ENCODE results near the gene DNAJB8. TPM values are rescaled to one million over a fixed set of nuclear protein-coding genes. Genes with fewer than 3 reads are reported as not detected.

Gene DNAJB8
- total RNA-seq, 4 donors from 2014 or later, result not detected

- intact Hi-C loops (cut with DNase I; ENCODE audit: low total_unique reads), result no loop called here
- WGBS, 2 donors, result 74 to 93% methylated on average over 8 of the region's 8 CpGs
- H3K4me3 ChIP-seq (ENCODE audit: low read depth, poor library complexity, severe bottlenecking), result no peak overlapping the region
- no peak for DNase-seq (ENCODE audit: low spot score in 2 of 2)
- TF ChIP-seq POLR2A (IDR thresholded peaks at IDR 0.05) (no peak), CTCF (IDR thresholded peaks at IDR 0.05) (no peak)
Observed at GRCh38 chr3:128475355-128475754, 8.7 kb upstream of the DNAJB8 start.

GRCh38 chr3:128473737-128474136 is 7.0 kb upstream of the DNAJB8 start:
- WGBS, 2 donors, result 57 to 62% methylated on average over 4 of the region's 4 CpGs

GRCh38 chr3:128473180-128473519 is 6.5 kb upstream of the DNAJB8 start:
- no peak for TF ChIP-seq CTCF (IDR thresholded peaks at IDR 0.05)
- no peak for TF ChIP-seq POLR2A (IDR thresholded peaks at IDR 0.05)
- WGBS, 2 donors, result 36 to 42% methylated on average over 6 of the region's 6 CpGs
- no peak overlapping the region for H3K4me3 ChIP-seq (ENCODE audit: low read depth, poor library complexity, severe bottlenecking)
- intact Hi-C loops (cut with DNase I; ENCODE audit: low total_unique reads), result no loop called here
- DNase-seq (ENCODE audit: low spot score in 2 of 2), result no peak

More at GRCh38 chr3:128473737-128474136, 7.0 kb upstream of the DNAJB8 start:
- no peak for DNase-seq (ENCODE audit: low spot score in 2 of 2)
- TF ChIP-seq CTCF (IDR thresholded peaks at IDR 0.05) (no peak), POLR2A (IDR thresholded peaks at IDR 0.05) (no peak)
- intact Hi-C loops (cut with DNase I; ENCODE audit: low total_unique reads), result no loop called here
- no peak overlapping the region for H3K4me3 ChIP-seq (ENCODE audit: low read depth, poor library complexity, severe bottlenecking)

- WGBS, 2 donors, result 72 to 76% methylated on average over 6 to 13 of the region's 13 CpGs
- DNase-seq (ENCODE audit: low spot score in 2 of 2), result no peak
Observed at GRCh38 chr3:128472449-128473179, 5.9 kb upstream of the DNAJB8 start.

GRCh38 chr3:128471720-128472119 is 5.0 kb upstream of the DNAJB8 start:
- TF ChIP-seq POLR2A (IDR thresholded peaks at IDR 0.05) (no peak), CTCF (IDR thresholded peaks at IDR 0.05) (no peak)
- H3K4me3 ChIP-seq (ENCODE audit: low read depth, poor library complexity, severe bottlenecking), result no peak overlapping the region
- DNase-seq (ENCODE audit: low spot score in 2 of 2), result no peak
- 73 to 76% methylated on average over 3 of the region's 3 CpGs for WGBS, 2 donors
- intact Hi-C loops (cut with DNase I; ENCODE audit: low total_unique reads), result no loop called here

More at GRCh38 chr3:128472449-128473179, 5.9 kb upstream of the DNAJB8 start:
- no peak overlapping the region for H3K4me3 ChIP-seq (ENCODE audit: low read depth, poor library complexity, severe bottlenecking)
- intact Hi-C loops (cut with DNase I; ENCODE audit: low total_unique reads), result no loop called here
- TF ChIP-seq POLR2A (IDR thresholded peaks at IDR 0.05), result no peak
- TF ChIP-seq CTCF (IDR thresholded peaks at IDR 0.05), result no peak

- WGBS, 2 donors, result 77% methylated on average over 2 of the region's 2 CpGs
- no peak for DNase-seq (ENCODE audit: low spot score in 2 of 2)
- TF ChIP-seq CTCF (IDR thresholded peaks at IDR 0.05), result no peak
- no peak for TF ChIP-seq POLR2A (IDR thresholded peaks at IDR 0.05)
Observed at GRCh38 chr3:128471110-128471509, 4.4 kb upstream of the DNAJB8 start.

More at GRCh38 chr3:128471110-128471509, 4.4 kb upstream of the DNAJB8 start:
- no peak overlapping the region for H3K4me3 ChIP-seq (ENCODE audit: low read depth, poor library complexity, severe bottlenecking)
- intact Hi-C loops (cut with DNase I; ENCODE audit: low total_unique reads), result no loop called here
